Measurements from ENCODE around the gene WDFY4. TPM values are rescaled to one million over a fixed set of nuclear protein-coding genes. Genes with fewer than 3 reads are reported as not detected.

The WDFY4 gene
- polyA plus RNA-seq, 1 donor (not counting 4 experiments of a cell fraction or from before 2014, with no cell fraction given) = 0.04 TPM

GRCh38 chr10:48701139-48701901 is 16.6 kb downstream of the WDFY4 start:
- no peaks in the 10 kb centered on the region for H3K9me3 ChIP-seq (ENCODE audit: control insufficient read depth, low read depth, low read length)
- H3K9ac ChIP-seq (ENCODE audit: control insufficient read depth, extremely low read depth, insufficient read depth, low read length) = no peak overlapping the region
- H3K4me3 ChIP-seq (ENCODE audit: control insufficient read depth in 2 of 3, extremely low read depth in 1 of 3, insufficient read depth in 2 of 3, low read depth in 1 of 3, low read length in 3 of 3) = no peak overlapping the region
- H3K79me2 ChIP-seq (ENCODE audit: control insufficient read depth, insufficient read depth, low read length) = no peaks in the 10 kb centered on the region
- no peak overlapping the region for H2AFZ ChIP-seq (ENCODE audit: control insufficient read depth, low read length)
- H3K4me2 ChIP-seq (ENCODE audit: control insufficient read depth, extremely low read depth, insufficient read depth, low read depth, low read length) = no peak overlapping the region
- no peak overlapping the region for H3K27ac ChIP-seq (ENCODE audit: control insufficient read depth, insufficient read depth, low read length)
- H3K4me1 ChIP-seq (ENCODE audit: control insufficient read depth, extremely low read depth, insufficient read depth, low read length) = no peaks in the 10 kb centered on the region
- dilution Hi-C loops (cut with MboI; ENCODE audit: extremely low pct_ligation_motif_present, low sequenced_read_pairs) = no loop called here
- no peaks in the 10 kb centered on the region for H3K36me3 ChIP-seq (ENCODE audit: control insufficient read depth in 2 of 2, extremely low read depth in 1 of 2, insufficient read depth in 2 of 2, low read length in 2 of 2)
- no peak for FAIRE-seq
- H3K27me3 ChIP-seq (ENCODE audit: control insufficient read depth, extremely low read depth, insufficient read depth, low read length) = peaks cover 5% of the 10 kb centered on the region
- no peak for DNase-seq (ENCODE audit: low read depth, low spot score)
- no peaks in the 10 kb centered on the region for H4K20me1 ChIP-seq (ENCODE audit: control insufficient read depth, extremely low read depth, insufficient read depth, low read length)
- TF ChIP-seq CTCF (optimal IDR thresholded peaks at IDR 0.05 in 1 of 3, IDR thresholded peaks at IDR 0.05 in 1 of 3, conservative IDR thresholded peaks at IDR 0.05 in 1 of 3; ENCODE audit: extremely low read depth in 1 of 3, insufficient read depth in 2 of 3, low read length in 3 of 3) = no peak
- no peak for TF ChIP-seq EZH2 (IDR thresholded peaks at IDR 0.05; ENCODE audit: low read length)
- no peaks in the 10 kb centered on the region for H3K9me1 ChIP-seq (ENCODE audit: control insufficient read depth, extremely low read depth, insufficient read depth, low read length)

DNA sequence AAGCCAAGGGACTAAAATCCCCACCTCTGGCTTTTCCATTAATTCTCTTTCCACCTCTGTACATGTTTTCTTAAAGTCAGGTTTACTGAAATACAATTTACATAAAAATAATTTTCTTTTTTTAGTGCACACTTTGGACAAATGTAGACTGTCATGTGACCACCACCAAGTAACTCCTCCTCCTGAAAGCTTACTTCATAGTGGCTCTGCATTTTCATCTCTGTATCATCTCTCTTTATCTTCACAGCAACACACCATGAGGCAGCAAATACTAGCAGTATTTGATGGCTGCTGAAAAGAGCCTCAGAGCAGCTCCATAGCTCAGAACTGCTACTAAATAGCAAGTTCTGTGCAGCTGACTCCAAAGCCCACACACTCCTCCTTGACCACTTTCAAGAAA is 17.3 kb downstream of the WDFY4 start:
- Histone ChIP-seq H4K20me1 (ENCODE audit: control insufficient read depth, extremely low read depth, insufficient read depth, low read length) (no peaks in the 10 kb centered on the region), H3K27ac (ENCODE audit: control insufficient read depth, insufficient read depth, low read length) (no peak overlapping the region), H3K9ac (ENCODE audit: control insufficient read depth, extremely low read depth, insufficient read depth, low read length) (no peak overlapping the region), H2AFZ (ENCODE audit: control insufficient read depth, low read length) (no peak overlapping the region), H3K4me1 (ENCODE audit: control insufficient read depth, extremely low read depth, insufficient read depth, low read length) (no peaks in the 10 kb centered on the region), H3K79me2 (ENCODE audit: control insufficient read depth, insufficient read depth, low read length) (no peaks in the 10 kb centered on the region), H3K36me3 (ENCODE audit: control insufficient read depth in 2 of 2, extremely low read depth in 1 of 2, insufficient read depth in 2 of 2, low read length in 2 of 2) (no peaks in the 10 kb centered on the region), H3K4me3 (ENCODE audit: control insufficient read depth in 2 of 3, extremely low read depth in 1 of 3, insufficient read depth in 2 of 3, low read depth in 1 of 3, low read length in 3 of 3) (no peak overlapping the region), H3K9me3 (ENCODE audit: control insufficient read depth, low read depth, low read length) (no peaks in the 10 kb centered on the region), H3K4me2 (ENCODE audit: control insufficient read depth, extremely low read depth, insufficient read depth, low read depth, low read length) (no peak overlapping the region), H3K9me1 (ENCODE audit: control insufficient read depth, extremely low read depth, insufficient read depth, low read length) (no peaks in the 10 kb centered on the region), H3K27me3 (ENCODE audit: control insufficient read depth, extremely low read depth, insufficient read depth, low read length) (peaks cover 5% of the 10 kb centered on the region)
- dilution Hi-C loops (cut with MboI; ENCODE audit: extremely low pct_ligation_motif_present, low sequenced_read_pairs) = no loop called here
- DNase-seq (ENCODE audit: low read depth, low spot score) = no peak
- no peak for FAIRE-seq
- TF ChIP-seq EZH2 (IDR thresholded peaks at IDR 0.05; ENCODE audit: low read length) (no peak), CTCF (optimal IDR thresholded peaks at IDR 0.05 in 1 of 3, IDR thresholded peaks at IDR 0.05 in 1 of 3, conservative IDR thresholded peaks at IDR 0.05 in 1 of 3; ENCODE audit: extremely low read depth in 1 of 3, insufficient read depth in 2 of 3, low read length in 3 of 3) (no peak)

Data from keratinocyte (primary cell).